ENCODE measurements around the gene LY6G5C.
"Not testable (repeated sequence)": the region's sequence is repeated elsewhere in the genome, so short reads cannot be mapped to it uniquely, and the experiment has no call there.

The LY6G5C gene

DNA sequence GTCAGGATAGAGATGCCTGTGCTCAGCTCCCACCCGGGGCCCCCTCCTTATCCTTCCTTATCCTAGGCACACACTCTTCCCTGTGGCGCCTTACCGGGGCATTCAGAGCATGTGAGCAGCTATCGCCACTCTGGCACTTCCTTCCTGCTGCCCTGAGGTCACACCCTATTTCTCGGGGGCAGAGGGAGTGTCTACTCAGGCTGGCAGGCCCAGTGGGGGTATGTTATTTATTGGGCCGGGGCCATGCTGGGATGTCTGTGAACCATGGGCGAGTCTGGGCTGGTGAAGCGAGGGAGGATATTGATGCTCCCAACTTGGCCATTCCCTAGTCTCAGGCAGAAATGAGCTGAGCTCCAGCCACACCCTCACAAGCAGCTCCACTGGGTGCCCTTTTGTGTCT, 30.4 kb upstream of the LY6G5C start:
- no peak overlapping the region for H3K4ac ChIP-seq (ENCODE audit: low read depth, low read length)
- no peak overlapping the region for H3K4me2 ChIP-seq (ENCODE audit: low read length)
- H2BK5ac ChIP-seq (ENCODE audit: low read length) = no peak overlapping the region
- H3K23ac ChIP-seq (ENCODE audit: low read length) = no peak overlapping the region
- no peaks in the 10 kb centered on the region for H3K79me2 ChIP-seq (ENCODE audit: control insufficient read depth, insufficient read depth, low read length)
- H2AK5ac ChIP-seq (ENCODE audit: low read length) = no peak overlapping the region
- H3K18ac ChIP-seq (ENCODE audit: low read length) = no peak overlapping the region
- no peak overlapping the region for H3K56ac ChIP-seq (ENCODE audit: low read length)
- no peak for DNase-seq
- no peak overlapping the region for H3K9ac ChIP-seq (ENCODE audit: low read length)
- no peak overlapping the region for H2BK120ac ChIP-seq (ENCODE audit: low read depth, low read length)
- WGBS (ENCODE audit: extremely low coverage, insufficient coverage, low lambda C conversion rate) = no CpG with 5 or more reads among the region's 8 CpGs
- no peak overlapping the region for H3K27ac ChIP-seq (ENCODE audit: low read depth, low read length)
- H3K4me3 ChIP-seq (ENCODE audit: low read length) = no peak overlapping the region
- H3K4me1 ChIP-seq (ENCODE audit: control insufficient read depth, low read depth, low read length) = peaks cover 18% of the 10 kb centered on the region
- H2BK15ac ChIP-seq (replicated peaks; ENCODE audit: low read depth) = no peak overlapping the region
- no peaks in the 10 kb centered on the region for H3K27me3 ChIP-seq (ENCODE audit: insufficient read depth, low read length, poor library complexity)
- H3K79me1 ChIP-seq (ENCODE audit: low read length) = no peaks in the 10 kb centered on the region
- no peaks in the 10 kb centered on the region for H3K36me3 ChIP-seq (ENCODE audit: control insufficient read depth, insufficient read depth, low read length)
- H4K8ac ChIP-seq (ENCODE audit: low read depth, low read length) = no peak overlapping the region
- no peak overlapping the region for H4K5ac ChIP-seq (ENCODE audit: low read length)

DNA sequence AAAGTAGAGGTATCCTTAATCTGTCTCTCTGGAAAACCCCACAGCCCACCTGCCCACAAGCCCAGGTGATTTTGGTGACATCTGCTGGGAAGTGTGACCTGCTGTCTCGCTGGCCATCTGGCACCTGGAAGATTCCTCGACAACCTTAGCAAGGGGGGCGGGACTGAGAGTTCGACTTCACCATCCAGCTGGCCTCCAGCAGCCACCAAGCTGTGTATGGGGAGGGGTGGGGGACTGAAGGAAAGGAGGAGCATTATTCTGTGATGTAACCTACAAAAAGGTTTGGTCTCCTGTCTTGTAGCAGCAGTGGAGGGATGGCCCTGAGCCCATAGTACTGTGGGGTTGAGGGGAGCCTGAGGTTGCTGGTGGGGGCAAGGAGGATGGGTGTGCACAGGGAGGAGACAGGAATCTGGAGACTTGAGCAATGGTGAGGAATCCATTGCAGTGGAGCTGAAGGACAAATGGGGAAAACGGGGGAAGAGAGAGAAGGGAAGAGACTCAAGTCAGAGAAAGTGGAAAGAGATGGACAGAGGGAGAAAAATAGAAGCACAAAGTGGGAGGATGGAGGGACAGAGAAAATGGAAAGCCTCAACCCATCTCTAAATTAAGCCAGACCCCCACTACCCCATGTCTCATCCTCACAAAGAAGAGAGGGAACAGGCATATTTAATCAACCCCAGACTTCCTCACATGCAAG, 29.8 kb upstream of the LY6G5C start:
- H2BK5ac ChIP-seq (ENCODE audit: low read length) = no peak overlapping the region
- WGBS (ENCODE audit: extremely low coverage, insufficient coverage, low lambda C conversion rate) = no CpG with 5 or more reads among the region's 5 CpGs
- H3K4ac ChIP-seq (ENCODE audit: low read depth, low read length) = no peak overlapping the region
- H3K27me3 ChIP-seq (ENCODE audit: insufficient read depth, low read length, poor library complexity) = no peaks in the 10 kb centered on the region
- H2AK5ac ChIP-seq (ENCODE audit: low read length) = peak overlapping the region; percentile 43
- peak; percentile 45 for DNase-seq
- H3K9ac ChIP-seq (ENCODE audit: low read length) = peak overlapping the region; percentile 13
- H2BK120ac ChIP-seq (ENCODE audit: low read depth, low read length) = no peak overlapping the region
- H2BK15ac ChIP-seq (replicated peaks; ENCODE audit: low read depth) = no peak overlapping the region
- H3K56ac ChIP-seq (ENCODE audit: low read length) = peak overlapping the region; percentile 54
- H3K79me2 ChIP-seq (ENCODE audit: control insufficient read depth, insufficient read depth, low read length) = no peaks in the 10 kb centered on the region
- H4K8ac ChIP-seq (ENCODE audit: low read depth, low read length) = no peak overlapping the region
- no peak overlapping the region for H3K23ac ChIP-seq (ENCODE audit: low read length)
- H3K4me2 ChIP-seq (ENCODE audit: low read length) = no peak overlapping the region
- H4K5ac ChIP-seq (ENCODE audit: low read length) = no peak overlapping the region
- no peak overlapping the region for H3K27ac ChIP-seq (ENCODE audit: low read depth, low read length)
- no peaks in the 10 kb centered on the region for H3K79me1 ChIP-seq (ENCODE audit: low read length)
- peaks cover 18% of the 10 kb centered on the region for H3K4me1 ChIP-seq (ENCODE audit: control insufficient read depth, low read depth, low read length)
- H3K36me3 ChIP-seq (ENCODE audit: control insufficient read depth, insufficient read depth, low read length) = no peaks in the 10 kb centered on the region
- H3K4me3 ChIP-seq (ENCODE audit: low read length) = no peak overlapping the region
- no peak overlapping the region for H3K18ac ChIP-seq (ENCODE audit: low read length)

DNA sequence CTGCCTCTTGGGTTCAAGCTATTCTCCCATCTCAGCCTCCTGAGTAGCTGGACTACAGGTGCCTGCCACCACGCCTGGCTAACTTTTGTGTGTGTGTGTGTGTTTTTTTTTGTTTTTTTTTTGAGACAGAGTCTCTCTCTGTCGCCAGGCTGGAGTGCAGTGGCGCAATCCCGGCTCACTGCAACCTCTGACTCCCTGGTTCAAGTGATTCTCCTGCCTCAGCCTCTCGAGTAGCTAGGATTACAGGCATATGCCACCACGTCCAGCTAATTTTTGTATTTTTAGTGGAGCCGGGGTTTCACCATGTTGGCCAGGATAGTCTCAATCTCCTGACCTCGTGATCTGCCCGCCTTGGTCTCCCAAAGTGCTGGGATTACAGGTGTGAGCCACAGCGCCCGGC, 28.3 kb upstream of the LY6G5C start:
- WGBS (ENCODE audit: extremely low coverage, insufficient coverage, low lambda C conversion rate) = no CpG with 5 or more reads among the region's 11 CpGs
- H3K18ac ChIP-seq (ENCODE audit: low read length); H3K27me3 ChIP-seq (ENCODE audit: insufficient read depth, low read length, poor library complexity); H3K4me3 ChIP-seq (ENCODE audit: low read length); H2AK5ac ChIP-seq (ENCODE audit: low read length); H3K4me2 ChIP-seq (ENCODE audit: low read length); H3K23ac ChIP-seq (ENCODE audit: low read length); H4K8ac ChIP-seq (ENCODE audit: low read depth, low read length); H4K5ac ChIP-seq (ENCODE audit: low read length); H3K9ac ChIP-seq (ENCODE audit: low read length); H3K79me2 ChIP-seq (ENCODE audit: control insufficient read depth, insufficient read depth, low read length); H3K27ac ChIP-seq (ENCODE audit: low read depth, low read length); DNase-seq; H3K56ac ChIP-seq (ENCODE audit: low read length); H2BK15ac ChIP-seq (replicated peaks; ENCODE audit: low read depth); H2BK120ac ChIP-seq (ENCODE audit: low read depth, low read length); H3K79me1 ChIP-seq (ENCODE audit: low read length); H2BK5ac ChIP-seq (ENCODE audit: low read length); H3K4ac ChIP-seq (ENCODE audit: low read depth, low read length); H3K36me3 ChIP-seq (ENCODE audit: control insufficient read depth, insufficient read depth, low read length): not testable (repeated sequence)
- peaks cover 12% of the 10 kb centered on the region for H3K4me1 ChIP-seq (ENCODE audit: control insufficient read depth, low read depth, low read length)

DNA sequence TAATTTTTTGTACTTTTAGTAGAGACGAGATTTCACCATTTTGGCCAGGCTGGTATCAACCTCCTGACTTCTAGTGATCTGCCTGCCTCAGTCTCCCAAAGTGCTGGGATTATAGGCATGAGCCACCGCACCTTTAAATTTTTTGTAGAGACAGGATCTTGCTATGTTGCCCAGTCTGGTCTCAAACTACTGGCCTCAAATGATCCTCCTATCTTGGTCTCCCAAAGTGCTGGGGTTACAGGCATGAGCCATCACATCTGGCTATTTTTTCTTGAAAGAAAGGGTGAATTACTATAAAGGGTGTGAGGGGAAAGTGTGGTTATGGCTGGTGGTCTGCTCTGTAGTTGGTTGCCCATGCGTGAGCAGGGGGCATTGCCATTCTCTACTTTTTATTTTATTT, 27.4 kb upstream of the LY6G5C start:
- Histone ChIP-seq H4K8ac (ENCODE audit: low read depth, low read length) (no peak overlapping the region), H4K5ac (ENCODE audit: low read length) (no peak overlapping the region), H2BK15ac (replicated peaks; ENCODE audit: low read depth) (no peak overlapping the region), H3K9ac (ENCODE audit: low read length) (no peak overlapping the region), H3K4me1 (ENCODE audit: control insufficient read depth, low read depth, low read length) (peaks cover 6% of the 10 kb centered on the region), H3K56ac (ENCODE audit: low read length) (no peak overlapping the region), H3K36me3 (ENCODE audit: control insufficient read depth, insufficient read depth, low read length) (no peaks in the 10 kb centered on the region), H3K79me2 (ENCODE audit: control insufficient read depth, insufficient read depth, low read length) (no peaks in the 10 kb centered on the region), H3K27me3 (ENCODE audit: insufficient read depth, low read length, poor library complexity) (no peaks in the 10 kb centered on the region), H3K27ac (ENCODE audit: low read depth, low read length) (no peak overlapping the region), H3K79me1 (ENCODE audit: low read length) (no peaks in the 10 kb centered on the region), H3K4me3 (ENCODE audit: low read length) (no peak overlapping the region), H3K18ac (ENCODE audit: low read length) (no peak overlapping the region), H2BK5ac (ENCODE audit: low read length) (no peak overlapping the region), H2BK120ac (ENCODE audit: low read depth, low read length) (no peak overlapping the region), H3K23ac (ENCODE audit: low read length) (no peak overlapping the region), H2AK5ac (ENCODE audit: low read length) (no peak overlapping the region), H3K4ac (ENCODE audit: low read depth, low read length) (no peak overlapping the region), H3K4me2 (ENCODE audit: low read length) (no peak overlapping the region)
- no peak for DNase-seq
- no CpG with 5 or more reads among the region's 3 CpGs for WGBS (ENCODE audit: extremely low coverage, insufficient coverage, low lambda C conversion rate)

DNA sequence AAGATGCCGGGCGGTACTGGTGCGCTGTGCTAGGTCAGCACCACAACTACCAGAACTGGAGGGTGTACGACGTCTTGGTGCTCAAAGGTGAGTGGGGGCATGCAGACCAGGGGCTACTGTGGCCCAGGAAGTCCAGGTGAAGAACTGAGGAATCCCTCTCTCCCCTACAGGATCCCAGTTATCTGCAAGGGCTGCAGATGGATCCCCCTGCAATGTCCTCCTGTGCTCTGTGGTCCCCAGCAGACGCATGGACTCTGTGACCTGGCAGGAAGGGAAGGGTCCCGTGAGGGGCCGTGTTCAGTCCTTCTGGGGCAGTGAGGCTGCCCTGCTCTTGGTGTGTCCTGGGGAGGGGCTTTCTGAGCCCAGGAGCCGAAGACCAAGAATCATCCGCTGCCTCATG, 26.8 kb upstream of the LY6G5C start:
- no peak overlapping the region for H2AK5ac ChIP-seq (ENCODE audit: low read length)
- no peak overlapping the region for H3K9ac ChIP-seq (ENCODE audit: low read length)
- H3K36me3 ChIP-seq (ENCODE audit: control insufficient read depth, insufficient read depth, low read length) = no peaks in the 10 kb centered on the region
- H3K4me1 ChIP-seq (ENCODE audit: control insufficient read depth, low read depth, low read length) = peaks cover 4% of the 10 kb centered on the region
- H2BK120ac ChIP-seq (ENCODE audit: low read depth, low read length) = no peak overlapping the region
- H2BK5ac ChIP-seq (ENCODE audit: low read length) = no peak overlapping the region
- H3K79me1 ChIP-seq (ENCODE audit: low read length) = no peaks in the 10 kb centered on the region
- H3K4me2 ChIP-seq (ENCODE audit: low read length) = no peak overlapping the region
- no peak overlapping the region for H4K8ac ChIP-seq (ENCODE audit: low read depth, low read length)
- no CpG with 5 or more reads among the region's 10 CpGs for WGBS (ENCODE audit: extremely low coverage, insufficient coverage, low lambda C conversion rate)
- H3K56ac ChIP-seq (ENCODE audit: low read length) = no peak overlapping the region
- no peaks in the 10 kb centered on the region for H3K79me2 ChIP-seq (ENCODE audit: control insufficient read depth, insufficient read depth, low read length)
- H3K4me3 ChIP-seq (ENCODE audit: low read length) = no peak overlapping the region
- H3K4ac ChIP-seq (ENCODE audit: low read depth, low read length) = no peak overlapping the region
- H3K23ac ChIP-seq (ENCODE audit: low read length) = no peak overlapping the region
- no peak overlapping the region for H4K5ac ChIP-seq (ENCODE audit: low read length)
- H3K27me3 ChIP-seq (ENCODE audit: insufficient read depth, low read length, poor library complexity) = no peaks in the 10 kb centered on the region
- no peak overlapping the region for H2BK15ac ChIP-seq (replicated peaks; ENCODE audit: low read depth)
- H3K18ac ChIP-seq (ENCODE audit: low read length) = no peak overlapping the region
- no peak for DNase-seq
- H3K27ac ChIP-seq (ENCODE audit: low read depth, low read length) = no peak overlapping the region

DNA sequence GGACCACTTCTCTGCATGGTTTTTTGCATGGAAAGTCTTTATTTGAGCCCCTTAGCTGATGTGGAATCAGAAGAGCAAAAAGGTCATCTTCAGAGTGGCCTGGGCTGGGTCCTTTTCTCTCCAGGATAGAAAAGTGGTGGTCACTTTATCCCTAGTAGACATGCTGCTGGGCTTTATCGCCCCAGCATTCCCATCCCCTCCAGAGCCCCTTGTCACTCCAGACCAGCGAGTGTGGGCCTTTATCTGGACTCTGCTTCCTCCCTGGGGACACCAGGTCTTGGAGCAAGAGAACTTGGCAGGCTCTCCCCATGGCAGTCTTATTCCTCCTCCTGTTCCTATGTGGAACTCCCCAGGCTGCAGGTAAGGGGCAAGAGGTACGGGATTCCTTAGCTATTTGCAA, 25.7 kb upstream of the LY6G5C start, which contains the start of gene LY6G6F:
Gene LY6G6F (plus strand): TSS at position 268 of the 400 bp plus-strand sequence. CDS start 41 bp downstream, at position 309.
- peaks cover 10% of the 10 kb centered on the region for H3K4me1 ChIP-seq (ENCODE audit: control insufficient read depth, low read depth, low read length)
- no peak within 1 kb of the TSS for H4K5ac ChIP-seq (ENCODE audit: low read length)
- H2BK120ac ChIP-seq (ENCODE audit: low read depth, low read length) = no peak within 1 kb of the TSS
- H3K4ac ChIP-seq (ENCODE audit: low read depth, low read length) = peak within 1 kb of the TSS; percentile 7
- no peaks in the 10 kb centered on the region for H3K36me3 ChIP-seq (ENCODE audit: control insufficient read depth, insufficient read depth, low read length)
- no peak within 1 kb of the TSS for H3K23ac ChIP-seq (ENCODE audit: low read length)
- no peak within 1 kb of the TSS for H3K4me2 ChIP-seq (ENCODE audit: low read length)
- no peaks in the 10 kb centered on the region for H3K27me3 ChIP-seq (ENCODE audit: insufficient read depth, low read length, poor library complexity)
- H2BK5ac ChIP-seq (ENCODE audit: low read length) = no peak within 1 kb of the TSS
- no peak within 1 kb of the TSS for H4K8ac ChIP-seq (ENCODE audit: low read depth, low read length)
- H2AK5ac ChIP-seq (ENCODE audit: low read length) = no peak within 1 kb of the TSS
- H3K27ac ChIP-seq (ENCODE audit: low read depth, low read length) = no peak within 1 kb of the TSS
- no peak within 1 kb of the TSS for H3K56ac ChIP-seq (ENCODE audit: low read length)
- peaks cover 6% of the 10 kb centered on the region for H3K79me1 ChIP-seq (ENCODE audit: low read length)
- DNase-seq = no peak
- no peak within 1 kb of the TSS for H3K4me3 ChIP-seq (ENCODE audit: low read length)
- H3K79me2 ChIP-seq (ENCODE audit: control insufficient read depth, insufficient read depth, low read length) = peaks cover 6% of the 10 kb centered on the region
- WGBS (ENCODE audit: extremely low coverage, insufficient coverage, low lambda C conversion rate) = no CpG with 5 or more reads among the region's 3 CpGs
- H3K18ac ChIP-seq (ENCODE audit: low read length) = no peak within 1 kb of the TSS
- H3K9ac ChIP-seq (ENCODE audit: low read length) = no peak within 1 kb of the TSS
- H2BK15ac ChIP-seq (replicated peaks; ENCODE audit: low read depth) = no peak within 1 kb of the TSS
